Hepatocyte (in vitro differentiated cells): ENCODE measurements around the gene CENPB.

Experiments used
- EZH2 ChIP-seq: fragments of 200-600 bp; sonication (generic); IDR thresholded peaks from 2 replicates; pipeline ENCODE4 v1.6.1; 2016; ENCODE audit warnings: antibody characterized with exemption, mild to moderate bottlenecking, borderline replicate concordance
- EZH2phosphoT487 ChIP-seq: fragments of 200-600 bp; sonication (generic); IDR thresholded peaks from one replicate; pipeline ENCODE4 v1.6.1; 2018; ENCODE audit warnings: antibody characterized with exemption, mild to moderate bottlenecking, low read depth, moderate library complexity; ENCODE audit not compliant: unreplicated experiment, severe bottlenecking

DNA sequence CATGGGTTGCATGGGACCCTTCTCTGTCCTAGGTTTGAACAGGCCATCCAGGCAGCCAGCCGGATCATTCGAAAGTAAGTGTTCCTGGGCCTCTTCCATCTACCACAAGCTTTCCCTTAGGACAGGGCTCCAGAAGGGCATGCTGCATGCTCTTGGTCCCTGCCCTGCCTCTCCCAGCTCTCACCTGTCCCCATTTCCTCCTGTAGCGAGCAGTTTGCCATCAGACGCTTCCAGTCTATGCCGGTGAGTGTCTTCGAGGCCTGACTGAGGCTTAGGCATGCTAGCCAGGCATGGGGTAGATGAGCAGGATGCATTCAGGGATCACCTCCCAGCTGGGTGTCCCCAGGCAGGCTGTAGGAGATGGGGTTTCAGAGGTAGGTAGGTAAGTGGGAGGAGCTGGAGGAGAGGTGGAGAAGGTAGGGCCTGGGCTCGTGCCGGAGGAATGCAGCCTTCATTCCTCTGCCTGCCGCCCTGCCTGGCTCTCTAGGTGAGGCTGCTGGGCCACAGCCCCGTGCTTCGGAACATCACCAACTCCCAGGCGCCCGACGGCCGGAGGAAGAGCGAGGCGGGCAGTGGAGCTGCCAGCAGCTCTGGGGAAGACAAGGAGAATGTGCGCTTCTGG is 13.8 kb upstream of the CENPB start:
- TF ChIP-seq EZH2phosphoT487: no peak
- TF ChIP-seq EZH2: no peak
